ENCODE measurements around the gene TUFM.
"Not testable (repeated sequence)": the region's sequence is repeated elsewhere in the genome, so short reads cannot be mapped to it uniquely, and the experiment has no call there.

The TUFM gene

GRCh38 chr16:28820016-28820415, 26.1 kb downstream of the TUFM start:
- TF ChIP-seq CTCF (IDR thresholded peaks at IDR 0.05; ENCODE audit: low read depth, low read length) = no peak
- no peak overlapping the region for H3K4me3 ChIP-seq (ENCODE audit: low read depth, low read length)

- not testable (repeated sequence) for H3K4me3 ChIP-seq (ENCODE audit: low read depth, low read length)
Observed at GRCh38 chr16:28807445-28808120, 38.6 kb downstream of the TUFM start.

- TF ChIP-seq CTCF (IDR thresholded peaks at IDR 0.05; ENCODE audit: low read depth, low read length) = peak; percentile 30; the same call in 1 of the 2 replicates
- H3K4me3 ChIP-seq (ENCODE audit: low read depth, low read length) = not testable (repeated sequence)
Observed at GRCh38 chr16:28802235-28803019, 43.7 kb downstream of the TUFM start.
